HL-60 (cell line): ENCODE data around the gene SGSH.

Source experiments
- CTCF ChIP-seq: IDR thresholded peaks from one replicate; pipeline ENCODE4 v1.5.1; 2011; ENCODE audit warnings: low read length, control low read depth, inconsistent platforms; ENCODE audit not compliant: insufficient read depth
- GABPA ChIP-seq: IDR thresholded peaks from 2 replicates; pipeline ENCODE4 v1.6.1; 2012; ENCODE audit warnings: low read depth
- POLR2AphosphoS5 ChIP-seq: IDR thresholded peaks from 2 replicates; pipeline ENCODE4 v1.6.1; 2012; ENCODE audit warnings: low read depth
- REST ChIP-seq: IDR thresholded peaks from 2 replicates; pipeline ENCODE4 v1.6.1; 2012; ENCODE audit warnings: low read depth; ENCODE audit not compliant: insufficient replicate concordance

GRCh38 chr17:80173916-80174315, 46.2 kb downstream of the SGSH start:
- TF ChIP-seq CTCF: no peak
- no peak for TF ChIP-seq POLR2AphosphoS5
- no peak for TF ChIP-seq GABPA
- no peak for TF ChIP-seq REST
